HepG2 (cell line): Measurements from ENCODE around the gene MKRN2OS. TPM values are rescaled to one million over a fixed set of nuclear protein-coding genes. Genes with fewer than 3 reads are reported as not detected.

ENCODE experiments used
- CEBPZ ChIP-seq: IDR thresholded peaks from 2 replicates; pipeline ENCODE4 v1.6.1; 2012; ENCODE audit warnings: low read length, improper control_type of control experiment
- ETV5 ChIP-seq: IDR thresholded peaks from 2 replicates; pipeline ENCODE4 v1.6.1; 2018; ENCODE audit warnings: missing biosample characterization, missing genetic modification reagents, inconsistent platforms, borderline replicate concordance
- FLYWCH1 ChIP-seq: sonication (generic); formaldehyde crosslinking; IDR thresholded peaks from 2 replicates; pipeline ENCODE4 v1.8.1; 2023; ENCODE audit warnings: mild to moderate bottlenecking, missing genetic modification reagents
- GTF3A ChIP-seq: sonication (generic); formaldehyde crosslinking; conservative IDR thresholded peaks from 2 replicates; pipeline ENCODE4 v1.4.0; 2020; ENCODE audit warnings: mild to moderate bottlenecking, missing genetic modification reagents
- MAF1 ChIP-seq: sonication (generic); formaldehyde crosslinking; IDR thresholded peaks from 2 replicates; pipeline ENCODE4 v1.5.0; 2020; ENCODE audit warnings: missing genetic modification reagents, borderline replicate concordance
- REST ChIP-seq, 2 experiments: IDR thresholded peaks; 2 replicates each; pipeline ENCODE4 v1.6.1; 2011 to 2012; ENCODE audit warnings: low read length in 2 of 2, borderline replicate concordance in 1 of 2, low read depth in 1 of 2, mild to moderate bottlenecking in 1 of 2, moderate library complexity in 1 of 2
- RNF2 ChIP-seq: fragments of 450-650 bp; conservative IDR thresholded peaks from 2 replicates; pipeline ENCODE4 v1.6.1; 2016; ENCODE audit warnings: low read depth
- SP1 ChIP-seq, 2 experiments: fragments of 450-650 bp in 1 of 2; sonication (generic) in 1 of 2; formaldehyde crosslinking in 1 of 2; IDR thresholded peaks; 2 replicates each; pipeline versions ENCODE4 v1.4.0 to v1.6.1; 2016 to 2020; ENCODE audit warnings: missing genetic modification reagents in 1 of 2
- ZBTB34 ChIP-seq: sonication (generic); formaldehyde crosslinking; IDR thresholded peaks from 2 replicates; pipeline ENCODE4 v1.8.0; 2022; ENCODE audit warnings: mild to moderate bottlenecking, missing genetic modification reagents
- ZFP62 ChIP-seq: sonication (generic); formaldehyde crosslinking; IDR thresholded peaks from 2 replicates; pipeline ENCODE4 v1.4.0; 2020; ENCODE audit warnings: missing genetic modification reagents
- ZKSCAN8 ChIP-seq: IDR thresholded peaks from 2 replicates; pipeline ENCODE4 v1.6.1; 2016; ENCODE audit warnings: borderline replicate concordance, missing genetic modification reagents, missing compliant biosample characterization
- ZMYM4 ChIP-seq: sonication (generic); formaldehyde crosslinking; IDR thresholded peaks from 2 replicates; pipeline ENCODE4 v1.8.1; 2023; ENCODE audit warnings: mild to moderate bottlenecking, missing genetic modification reagents
- ZNF143 ChIP-seq: sonication (generic); formaldehyde crosslinking; IDR thresholded peaks from 2 replicates; pipeline ENCODE4 v1.4.0; 2020; ENCODE audit warnings: missing genetic modification reagents
- ZNF232 ChIP-seq: sonication (generic); formaldehyde crosslinking; IDR thresholded peaks from 2 replicates; pipeline ENCODE4 v1.4.0; 2020; ENCODE audit warnings: missing genetic modification reagents, borderline replicate concordance
- ZNF567 ChIP-seq: sonication (generic); formaldehyde crosslinking; IDR thresholded peaks from 2 replicates; pipeline ENCODE4 v1.8.1; 2023; ENCODE audit warnings: mild to moderate bottlenecking, missing genetic modification reagents, borderline replicate concordance
- ZNF607 ChIP-seq: sonication (generic); formaldehyde crosslinking; IDR thresholded peaks from 2 replicates; pipeline ENCODE4 v1.5.1; 2020; ENCODE audit warnings: missing genetic modification reagents, mild to moderate bottlenecking, borderline replicate concordance
- ZNF704 ChIP-seq: sonication (generic); formaldehyde crosslinking; IDR thresholded peaks from 2 replicates; pipeline ENCODE4 v1.8.1; 2023; ENCODE audit warnings: mild to moderate bottlenecking, inconsistent platforms, moderate library complexity, missing genetic modification reagents, borderline replicate concordance
- ZNF839 ChIP-seq: sonication (generic); formaldehyde crosslinking; IDR thresholded peaks from 2 replicates; pipeline ENCODE4 v1.4.0; 2020; ENCODE audit warnings: missing genetic modification reagents, mild to moderate bottlenecking, borderline replicate concordance
- ZNF841 ChIP-seq: sonication (generic); formaldehyde crosslinking; IDR thresholded peaks from 2 replicates; pipeline ENCODE4 v1.8.1; 2023; ENCODE audit warnings: missing genetic modification reagents, borderline replicate concordance
- polyA plus RNA-seq, 8 experiments: library from polyadenylated mRNA; depleted of rRNA in 3 of 8; stranded (reverse) in 7 of 8; unstranded in 1 of 8; fragments of >200 nt; fragmentation: Illumina TruSeq in 4 of 8; extraction: Trizol in 4 of 8; gene quantifications; 2 replicates each; pipeline versions ENCODE4 v1.2.1 to v1.2.3, GENCODE V29; 2011 to 2016; ENCODE audit warnings: low read depth in 4 of 8, missing spikeins in 1 of 8, mixed read lengths in 1 of 8; ENCODE audit not compliant: insufficient read depth in 1 of 8
- total RNA-seq, 5 experiments: library from RNA; depleted of rRNA; stranded (reverse); fragments of >200 nt; fragmentation: Illumina TruSeq; extraction: Trizol; gene quantifications; 2 replicates each; pipeline ENCODE4 v1.2.3, GENCODE V29; 2016; ENCODE audit warnings: low read depth in 1 of 5

The MKRN2OS gene
- total and polyA plus RNA-seq, 2 of the 13 experiments (the other 11 are each of a cell fraction or from before 2014, with no cell fraction given): not detected

- TF ChIP-seq CEBPZ: no peak
- TF ChIP-seq ETV5 (CRISPR knock-in tag): peak; percentile 60
- TF ChIP-seq ZKSCAN8 (CRISPR knock-in tag): no peak
- TF ChIP-seq MAF1 (CRISPR knock-in tag): no peak
- TF ChIP-seq ZNF232: peak; percentile 70; the same call in 1 of the 2 replicates
- TF ChIP-seq ZNF841 (CRISPR knock-in tag): no peak
- TF ChIP-seq REST (IDR thresholded peaks at IDR 0.05; ENCODE audit: borderline replicate concordance in 1 of 2, low read depth in 1 of 2, low read length in 2 of 2): peak in 1 of 2 experiments; percentile 62; a peak in 2 of 4 replicates
- 0 out of 2 replicates have a peak, but pooled peaks have one; percentile 42 for TF ChIP-seq ZNF567 (CRISPR knock-in tag)
- TF ChIP-seq ZNF704 (CRISPR knock-in tag): peak; percentile 87
- TF ChIP-seq ZNF143 (CRISPR knock-in tag): peak; percentile 73
- peak; percentile 95 for TF ChIP-seq ZNF607
- no peak for TF ChIP-seq FLYWCH1 (CRISPR knock-in tag)
- TF ChIP-seq GTF3A (CRISPR knock-in tag): no peak
- TF ChIP-seq ZMYM4 (CRISPR knock-in tag): peak; percentile 81
- 0 out of 2 replicates have a peak, but pooled peaks have one; percentile 62 for TF ChIP-seq RNF2
- TF ChIP-seq ZFP62 (CRISPR knock-in tag): no peak
- TF ChIP-seq ZBTB34 (CRISPR knock-in tag): no peak
- TF ChIP-seq SP1 (IDR thresholded peaks at IDR 0.05): no peak
- TF ChIP-seq SP1 (CRISPR knock-in tag; IDR thresholded peaks at IDR 0.05): peak; percentile 64
- TF ChIP-seq ZNF839 (CRISPR knock-in tag): 0 out of 2 replicates have a peak, but pooled peaks have one; percentile 75
Observed at GRCh38 chr3:12556690-12557472, 11.6 kb upstream of the MKRN2OS start, which contains the start of gene MKRN2 (continued).
